Measurements from ENCODE around the gene MTRF1L.
"Not testable (repeated sequence)": the region's sequence is repeated elsewhere in the genome, so short reads cannot be mapped to it uniquely, and the experiment has no call there.

MTRF1L gene

GRCh38 chr6:153003366-153003690, 819 bp upstream of the MTRF1L start:
- TF ChIP-seq CTCF (IDR thresholded peaks at IDR 0.05), result no peak
- TF ChIP-seq ZFX (IDR thresholded peaks at IDR 0.05; ENCODE audit: borderline replicate concordance), result no peak
- H3K27ac ChIP-seq, result peak overlapping the region; percentile 86

GRCh38 chr6:153001767-153002612, 519 bp downstream of the MTRF1L start:
- H3K27ac ChIP-seq, result peak overlapping the region; percentile 86
- TF ChIP-seq CTCF (IDR thresholded peaks at IDR 0.05), result peak; percentile 7; the same call in 1 of the 2 replicates
- TF ChIP-seq ZFX (IDR thresholded peaks at IDR 0.05; ENCODE audit: borderline replicate concordance), result no peak

- not testable (repeated sequence) for H3K27ac ChIP-seq
Observed at GRCh38 chr6:153000790-153001189, 1.7 kb downstream of the MTRF1L start.

- H3K27ac ChIP-seq, result no peak overlapping the region
- TF ChIP-seq ZFX (IDR thresholded peaks at IDR 0.05; ENCODE audit: borderline replicate concordance) (no peak), CTCF (IDR thresholded peaks at IDR 0.05) (no peak)
Observed at GRCh38 chr6:153000243-153000642, 2.3 kb downstream of the MTRF1L start.

- H3K27ac ChIP-seq, result not testable (repeated sequence)
Observed at GRCh38 chr6:152999538-152999937, 3.0 kb downstream of the MTRF1L start.

GRCh38 chr6:152993847-152994246, 8.7 kb downstream of the MTRF1L start:
- no peak for TF ChIP-seq ZFX (IDR thresholded peaks at IDR 0.05; ENCODE audit: borderline replicate concordance)
- no peak for TF ChIP-seq CTCF (IDR thresholded peaks at IDR 0.05)

GRCh38 chr6:152993431-152993830, 9.1 kb downstream of the MTRF1L start:
- TF ChIP-seq CTCF (IDR thresholded peaks at IDR 0.05), result no peak
- TF ChIP-seq ZFX (IDR thresholded peaks at IDR 0.05; ENCODE audit: borderline replicate concordance), result no peak
- no peak overlapping the region for H3K27ac ChIP-seq

More at GRCh38 chr6:152993847-152994246, 8.7 kb downstream of the MTRF1L start:
- no peak overlapping the region for H3K27ac ChIP-seq

- TF ChIP-seq CTCF (IDR thresholded peaks at IDR 0.05) (no peak), ZFX (IDR thresholded peaks at IDR 0.05; ENCODE audit: borderline replicate concordance) (no peak)
Observed at GRCh38 chr6:152986978-152987377, 15.5 kb downstream of the MTRF1L start.

GRCh38 chr6:152985300-152985699, 17.2 kb downstream of the MTRF1L start:
- peak overlapping the region; percentile 97 for H3K27ac ChIP-seq

More at GRCh38 chr6:152986978-152987377, 15.5 kb downstream of the MTRF1L start:
- H3K27ac ChIP-seq, result peak overlapping the region; percentile 23; the same call in 1 of the 2 replicates

Measured in 22Rv1 (cell line).